GM13976 (cell line): Measurements from ENCODE around the gene FAM53A.

Source experiments
- DNase-seq: peaks from one replicate; pipeline ENCODE4 v3.0.0; 2012; ENCODE audit warnings: low spot score
- in situ Hi-C: fragments of 300-500 bp; cut with MboI; formaldehyde crosslinking; loops from one replicate; pipeline ENCODE4 v1.12.0; 2022; ENCODE audit warnings: low sequenced_read_pairs, mixed read lengths, inconsistent platforms; ENCODE audit not compliant: unreplicated experiment
- TF ChIP-seq, protein P1 (sequence below): IDR thresholded peaks from 2 replicates; pipeline ENCODE4 v1.5.1; 2012; ENCODE audit warnings: borderline replicate concordance, mild to moderate bottlenecking; ENCODE audit not compliant: insufficient read depth; ENCODE audit errors: extremely low read depth, missing control alignments, control extremely low read depth

The FAM53A gene

DNA sequence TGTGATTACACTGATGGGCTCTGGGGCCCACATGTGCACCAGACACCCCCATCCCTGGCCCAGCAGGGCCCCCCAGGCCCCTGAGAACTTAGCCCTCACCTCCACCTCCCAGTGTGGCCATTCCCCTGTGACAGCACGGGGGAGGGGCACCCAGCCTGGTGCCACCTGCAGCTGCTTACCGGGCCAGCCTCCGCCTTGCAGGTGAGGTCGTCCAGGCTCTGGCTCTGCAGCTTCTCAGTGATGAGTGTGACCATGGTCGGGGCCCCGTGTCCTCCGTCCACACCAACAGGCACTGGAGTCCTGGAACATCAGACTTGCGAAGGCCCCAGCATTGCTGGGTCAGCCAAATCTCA lies 15.6 kb downstream of the FAM53A start:
- in situ Hi-C loops, result no loop called here

DNA sequence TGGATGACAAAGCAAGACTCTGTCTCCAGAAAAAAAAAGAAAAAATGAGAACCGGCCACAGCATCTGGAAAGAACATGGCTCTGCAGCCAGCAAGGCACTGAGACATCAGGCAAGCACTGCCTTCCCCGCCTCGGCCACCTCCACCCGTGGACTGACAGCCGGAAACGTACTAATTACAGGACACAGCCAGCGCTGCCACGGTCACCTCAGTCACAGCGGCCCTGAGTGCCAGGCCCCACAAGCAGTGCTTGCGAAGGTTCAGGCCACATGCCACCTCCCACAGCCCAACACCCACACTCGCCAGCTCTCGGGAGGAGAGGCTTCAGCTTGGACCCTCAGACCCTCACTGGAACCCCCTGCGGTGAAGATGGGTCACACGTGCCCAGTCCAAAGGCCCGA lies 16.8 kb downstream of the FAM53A start:
- in situ Hi-C loops, result no loop called here
- DNase-seq, result no peak
- TF ChIP-seq, protein P1, sequence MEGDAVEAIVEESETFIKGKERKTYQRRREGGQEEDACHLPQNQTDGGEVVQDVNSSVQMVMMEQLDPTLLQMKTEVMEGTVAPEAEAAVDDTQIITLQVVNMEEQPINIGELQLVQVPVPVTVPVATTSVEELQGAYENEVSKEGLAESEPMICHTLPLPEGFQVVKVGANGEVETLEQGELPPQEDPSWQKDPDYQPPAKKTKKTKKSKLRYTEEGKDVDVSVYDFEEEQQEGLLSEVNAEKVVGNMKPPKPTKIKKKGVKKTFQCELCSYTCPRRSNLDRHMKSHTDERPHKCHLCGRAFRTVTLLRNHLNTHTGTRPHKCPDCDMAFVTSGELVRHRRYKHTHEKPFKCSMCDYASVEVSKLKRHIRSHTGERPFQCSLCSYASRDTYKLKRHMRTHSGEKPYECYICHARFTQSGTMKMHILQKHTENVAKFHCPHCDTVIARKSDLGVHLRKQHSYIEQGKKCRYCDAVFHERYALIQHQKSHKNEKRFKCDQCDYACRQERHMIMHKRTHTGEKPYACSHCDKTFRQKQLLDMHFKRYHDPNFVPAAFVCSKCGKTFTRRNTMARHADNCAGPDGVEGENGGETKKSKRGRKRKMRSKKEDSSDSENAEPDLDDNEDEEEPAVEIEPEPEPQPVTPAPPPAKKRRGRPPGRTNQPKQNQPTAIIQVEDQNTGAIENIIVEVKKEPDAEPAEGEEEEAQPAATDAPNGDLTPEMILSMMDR, result no peak

More for the DNA sequence above, 15.6 kb downstream of the FAM53A start:
- no peak for DNase-seq
- TF ChIP-seq, protein P1, result no peak

DNA sequence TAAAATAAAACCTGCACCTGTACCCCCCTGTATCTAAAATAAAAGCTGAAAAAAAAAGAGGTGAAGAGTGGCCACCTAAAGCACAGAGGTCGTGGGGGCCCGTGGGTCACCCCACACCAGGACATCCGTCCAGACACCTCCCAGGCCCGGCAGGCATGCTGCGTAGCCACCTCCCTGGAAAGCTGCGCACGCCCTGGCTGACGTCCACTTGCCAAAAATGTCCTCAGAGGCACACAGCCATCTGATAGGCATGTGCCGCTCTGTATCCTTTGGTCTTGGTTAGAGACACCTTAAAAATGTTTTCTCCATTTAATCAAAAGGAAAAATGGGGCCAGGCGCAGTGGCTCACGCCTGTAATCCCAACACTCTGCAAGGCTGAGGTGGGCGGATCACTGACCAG lies 17.7 kb downstream of the FAM53A start:
- TF ChIP-seq, protein P1, result no peak
- in situ Hi-C loops, result no loop called here
- no peak for DNase-seq

GRCh38 chr4:1664141-1664540 lies 20.0 kb downstream of the FAM53A start:
- in situ Hi-C loops, result no loop called here
- no peak for DNase-seq
- TF ChIP-seq, protein P1, result no peak

DNA sequence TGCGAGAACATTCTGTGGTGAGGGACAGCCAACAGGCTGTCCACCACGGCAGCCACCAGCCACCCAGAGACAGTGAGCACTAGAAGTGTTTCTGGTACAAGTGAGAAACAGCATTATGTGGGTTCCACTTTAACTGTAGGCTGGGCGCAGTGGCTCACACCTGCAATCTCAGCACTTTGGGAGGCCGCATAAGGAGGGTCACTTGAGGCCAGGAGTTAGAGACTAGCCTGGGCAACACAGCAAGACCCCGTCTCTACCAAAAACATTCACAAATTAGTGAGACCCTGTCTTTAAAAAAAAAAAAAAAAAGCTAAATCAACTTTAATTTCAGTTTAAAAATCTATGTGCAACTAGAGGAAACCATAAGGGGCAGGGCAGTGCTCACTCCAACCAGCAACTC lies 20.6 kb downstream of the FAM53A start:
- TF ChIP-seq, protein P1, result no peak
- in situ Hi-C loops, result no loop called here
- DNase-seq, result no peak

GRCh38 chr4:1661695-1662094 lies 22.4 kb downstream of the FAM53A start:
- no peak for DNase-seq
- TF ChIP-seq, protein P1, result no peak
- in situ Hi-C loops, result no loop called here

DNA sequence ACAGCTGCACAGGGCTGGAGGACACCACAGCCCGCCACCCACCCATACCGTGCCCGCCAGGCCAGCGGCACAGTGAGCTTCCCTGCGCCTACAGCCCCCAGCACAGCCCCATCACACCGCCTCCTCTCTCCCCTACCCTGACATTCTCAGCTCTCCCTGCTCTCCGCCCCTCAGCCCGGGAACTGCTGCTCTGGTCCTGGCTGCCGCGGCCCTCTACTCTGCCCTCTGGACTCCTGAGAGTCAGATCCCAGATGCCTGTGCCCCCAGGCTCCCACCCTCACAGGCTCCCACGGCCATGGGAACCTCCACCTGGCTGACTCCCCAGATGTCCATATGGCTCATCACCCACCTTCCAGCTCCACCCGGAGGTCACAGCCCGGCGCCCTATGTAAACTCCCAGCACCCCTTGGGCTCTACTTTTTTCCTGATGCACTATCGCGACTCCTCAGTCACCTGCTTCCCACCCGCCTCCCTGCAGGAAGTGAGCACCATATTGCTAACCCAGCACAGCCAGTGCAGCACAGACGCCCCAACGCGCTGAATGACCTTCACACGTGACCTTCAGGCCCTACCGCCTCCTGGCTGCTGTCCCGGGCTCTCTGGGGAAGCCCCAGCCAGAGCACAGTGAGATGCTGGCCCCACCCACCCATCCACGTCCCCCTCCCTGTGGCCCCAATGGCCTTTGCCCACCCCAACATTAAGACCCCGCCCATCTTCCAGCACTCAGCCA lies 23.0 kb downstream of the FAM53A start:
- in situ Hi-C loops, result no loop called here
- TF ChIP-seq, protein P1, result no peak
- DNase-seq, result no peak
